ENCODE measurements around the gene MINDY3. TPM values are rescaled to one million over a fixed set of nuclear protein-coding genes. Genes with fewer than 3 reads are reported as not detected.
A peak's percentile ranks its signal among the peaks of the same experiment; 100 is the strongest.

Gene MINDY3
- total and polyA plus RNA-seq, 2 donors (not counting 1 experiment from before 2014, with no cell fraction given): 11.6 to 29.3 TPM

GRCh38 chr10:15745751-15746150 is 114.6 kb downstream of the MINDY3 start:
- peaks cover 0 to 3% (median 0%) of the 10 kb centered on the region in 3 donors for H3K9me3 ChIP-seq (ENCODE audit: control extremely low read depth in 1 of 3, control insufficient read depth in 2 of 3, insufficient read depth in 1 of 3, low read length in 2 of 3)
- H3K4me1 Mint-ChIP-seq: no peaks in the 10 kb centered on the region
- peaks cover 0 to 6% (median 0%) of the 10 kb centered on the region in 4 experiments for H3K27me3 ChIP-seq (replicated peaks in 1 of 4; ENCODE audit: control extremely low read depth in 1 of 4, control insufficient read depth in 3 of 4, insufficient read depth in 4 of 4, low read length in 3 of 4)
- TF ChIP-seq CTCF (IDR thresholded peaks at IDR 0.05) (no peak), EZH2 (IDR thresholded peaks at IDR 0.05; ENCODE audit: borderline replicate concordance, insufficient read depth, low read depth, low read length, poor library complexity, severe bottlenecking) (no peak)
- WGBS (ENCODE audit: insufficient coverage): no CpG with 5 or more reads among the region's 1 CpG
- no peak overlapping the region for H3K27ac ChIP-seq (ENCODE audit: low read length in 2 of 2)
- ChIA-PET CTCF (no interaction called here), POLR2A (no interaction called here)
- no peak overlapping the region for H3K27ac Mint-ChIP-seq
- no peak overlapping the region for H2AFZ ChIP-seq (ENCODE audit: insufficient read depth, low read depth, low read length, poor library complexity, severe bottlenecking)
- no peaks in the 10 kb centered on the region for H3K36me3 ChIP-seq (replicated peaks in 1 of 2; ENCODE audit: control extremely low read depth in 1 of 2, control insufficient read depth in 1 of 2, extremely low read depth in 1 of 2, insufficient read depth in 2 of 2, low read length in 1 of 2)
- intact Hi-C loops (cut with micrococcal nuclease): no loop called here
- ATAC-seq (ENCODE audit: low read depth) (no peak), DNase-seq (no peak)
- H3K79me2 ChIP-seq (ENCODE audit: control insufficient read depth, insufficient read depth, low read length): no peaks in the 10 kb centered on the region
- no peak overlapping the region for H3K9ac ChIP-seq (ENCODE audit: low read length)
- H3K9me3 Mint-ChIP-seq (ENCODE audit: insufficient read depth): no peaks in the 10 kb centered on the region
- no peaks in the 10 kb centered on the region for H4K20me1 ChIP-seq (ENCODE audit: control insufficient read depth, insufficient read depth, low read length, poor library complexity, severe bottlenecking)
- H3K4me1 ChIP-seq (ENCODE audit: control insufficient read depth in 2 of 2, insufficient read depth in 2 of 2, low read length in 2 of 2): no peaks in the 10 kb centered on the region
- H3K27me3 Mint-ChIP-seq: peaks cover 16% of the 10 kb centered on the region
- no peak overlapping the region for H3K4me3 ChIP-seq (ENCODE audit: control extremely low read depth in 1 of 5, extremely low read depth in 1 of 5, insufficient read depth in 1 of 5, low read depth in 2 of 5, low read length in 4 of 5)
- H3K4me3 Mint-ChIP-seq: no peak overlapping the region
- H3K4me2 ChIP-seq (replicated peaks; ENCODE audit: low read depth, low read length, poor library complexity, severe bottlenecking): no peak overlapping the region

GRCh38 chr10:15744217-15744865 is 116.0 kb downstream of the MINDY3 start:
- Mint-ChIP-seq H3K27me3 (peaks cover 15% of the 10 kb centered on the region), H3K27ac (no peak overlapping the region), H3K9me3 (ENCODE audit: insufficient read depth) (no peaks in the 10 kb centered on the region), H3K4me1 (no peaks in the 10 kb centered on the region), H3K4me3 (no peak overlapping the region)
- intact Hi-C loops (cut with micrococcal nuclease): no loop called here
- no peak overlapping the region for H2AFZ ChIP-seq (ENCODE audit: insufficient read depth, low read depth, low read length, poor library complexity, severe bottlenecking)
- no peaks in the 10 kb centered on the region for H3K4me1 ChIP-seq (ENCODE audit: control insufficient read depth in 2 of 2, insufficient read depth in 2 of 2, low read length in 2 of 2)
- ATAC-seq (ENCODE audit: low read depth) (no peak), DNase-seq (peak; percentile 14)
- POLR2A ChIA-PET: no interaction called here
- CTCF ChIA-PET: no interaction called here
- H3K36me3 ChIP-seq (replicated peaks in 1 of 2; ENCODE audit: control extremely low read depth in 1 of 2, control insufficient read depth in 1 of 2, extremely low read depth in 1 of 2, insufficient read depth in 2 of 2, low read length in 1 of 2): no peaks in the 10 kb centered on the region
- H3K79me2 ChIP-seq (ENCODE audit: control insufficient read depth, insufficient read depth, low read length): no peaks in the 10 kb centered on the region
- WGBS (ENCODE audit: insufficient coverage): 21% methylated on average over 3 of the region's 7 CpGs
- no peaks in the 10 kb centered on the region for H4K20me1 ChIP-seq (ENCODE audit: control insufficient read depth, insufficient read depth, low read length, poor library complexity, severe bottlenecking)
- no peak overlapping the region for H3K4me2 ChIP-seq (replicated peaks; ENCODE audit: low read depth, low read length, poor library complexity, severe bottlenecking)
- TF ChIP-seq CTCF (IDR thresholded peaks at IDR 0.05) (peak; percentile 37), EZH2 (IDR thresholded peaks at IDR 0.05; ENCODE audit: borderline replicate concordance, insufficient read depth, low read depth, low read length, poor library complexity, severe bottlenecking) (no peak)
- peaks cover 0 to 3% (median 0%) of the 10 kb centered on the region in 3 donors for H3K9me3 ChIP-seq (ENCODE audit: control extremely low read depth in 1 of 3, control insufficient read depth in 2 of 3, insufficient read depth in 1 of 3, low read length in 2 of 3)
- peaks cover 0 to 8% (median 0%) of the 10 kb centered on the region in 4 experiments for H3K27me3 ChIP-seq (replicated peaks in 1 of 4; ENCODE audit: control extremely low read depth in 1 of 4, control insufficient read depth in 3 of 4, insufficient read depth in 4 of 4, low read length in 3 of 4)
- no peak overlapping the region for H3K9ac ChIP-seq (ENCODE audit: low read length)
- H3K4me3 ChIP-seq (ENCODE audit: control extremely low read depth in 1 of 5, extremely low read depth in 1 of 5, insufficient read depth in 1 of 5, low read depth in 2 of 5, low read length in 4 of 5): no peak overlapping the region
- no peak overlapping the region for H3K27ac ChIP-seq (ENCODE audit: low read length in 2 of 2)
